Hepatocyte (in vitro differentiated cells): ENCODE measurements around the gene ST8SIA1.

Experiments
- EZH2 ChIP-seq: fragments of 200-600 bp; sonication (generic); IDR thresholded peaks from 2 replicates; pipeline ENCODE4 v1.6.1; 2016; ENCODE audit warnings: antibody characterized with exemption, mild to moderate bottlenecking, borderline replicate concordance
- TF ChIP-seq, protein P1 (sequence below): fragments of 200-600 bp; sonication (generic); IDR thresholded peaks from 2 replicates; pipeline ENCODE4 v1.5.1; 2016; ENCODE audit warnings: antibody characterized with exemption, mild to moderate bottlenecking; ENCODE audit not compliant: poor library complexity

DNA sequence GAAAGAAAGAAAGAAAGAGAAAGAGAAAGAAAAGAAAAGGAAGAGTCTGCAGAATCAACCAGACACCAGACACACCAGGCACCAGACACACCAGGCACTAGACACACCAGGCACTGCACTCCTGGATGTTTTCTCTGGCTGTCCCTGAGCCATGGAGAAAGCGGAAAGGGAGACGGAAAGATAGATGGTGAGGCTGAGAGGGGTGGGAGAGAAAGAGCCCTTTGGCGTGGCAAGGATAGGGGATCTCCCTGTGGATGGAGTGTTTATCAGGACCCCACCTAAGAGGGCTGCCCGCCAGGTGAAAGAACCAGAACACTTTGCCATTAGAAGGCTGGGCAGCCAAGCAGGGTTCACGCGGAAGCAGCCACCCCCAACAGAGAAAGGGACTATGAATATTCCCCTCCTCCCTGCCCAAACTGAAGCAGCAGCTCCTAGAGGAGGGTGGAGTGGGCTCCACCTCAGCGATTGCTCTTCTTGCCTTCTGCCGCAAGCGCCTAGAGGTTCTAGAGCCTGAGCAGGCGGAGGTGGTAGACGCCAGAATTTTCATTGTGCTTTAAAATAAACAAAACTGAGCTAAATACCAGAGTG, 13.4 kb downstream of the ST8SIA1 start:
- TF ChIP-seq, protein P1, sequence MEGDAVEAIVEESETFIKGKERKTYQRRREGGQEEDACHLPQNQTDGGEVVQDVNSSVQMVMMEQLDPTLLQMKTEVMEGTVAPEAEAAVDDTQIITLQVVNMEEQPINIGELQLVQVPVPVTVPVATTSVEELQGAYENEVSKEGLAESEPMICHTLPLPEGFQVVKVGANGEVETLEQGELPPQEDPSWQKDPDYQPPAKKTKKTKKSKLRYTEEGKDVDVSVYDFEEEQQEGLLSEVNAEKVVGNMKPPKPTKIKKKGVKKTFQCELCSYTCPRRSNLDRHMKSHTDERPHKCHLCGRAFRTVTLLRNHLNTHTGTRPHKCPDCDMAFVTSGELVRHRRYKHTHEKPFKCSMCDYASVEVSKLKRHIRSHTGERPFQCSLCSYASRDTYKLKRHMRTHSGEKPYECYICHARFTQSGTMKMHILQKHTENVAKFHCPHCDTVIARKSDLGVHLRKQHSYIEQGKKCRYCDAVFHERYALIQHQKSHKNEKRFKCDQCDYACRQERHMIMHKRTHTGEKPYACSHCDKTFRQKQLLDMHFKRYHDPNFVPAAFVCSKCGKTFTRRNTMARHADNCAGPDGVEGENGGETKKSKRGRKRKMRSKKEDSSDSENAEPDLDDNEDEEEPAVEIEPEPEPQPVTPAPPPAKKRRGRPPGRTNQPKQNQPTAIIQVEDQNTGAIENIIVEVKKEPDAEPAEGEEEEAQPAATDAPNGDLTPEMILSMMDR = no peak
- no peak for TF ChIP-seq EZH2
